ENCODE results near the gene SLIT3.

SLIT3 gene

GRCh38 chr5:168951769-168952168 is 349.2 kb downstream of the SLIT3 start:
- Histone ChIP-seq H3K36me3 (ENCODE audit: insufficient read depth, low read length) (no peaks in the 10 kb centered on the region), H3K27ac (no peak overlapping the region), H3K9ac (ENCODE audit: insufficient read length) (no peak overlapping the region), H3K4me3 (no peak overlapping the region), H3K9me3 (ENCODE audit: low read depth, low read length) (no peaks in the 10 kb centered on the region)
- TF ChIP-seq FOXP2 (optimal IDR thresholded peaks at IDR 0.05; ENCODE audit: control extremely low read depth, extremely low read length, insufficient read depth): no peak
- no peak for TF ChIP-seq EZH2 (IDR thresholded peaks at IDR 0.05)
- TF ChIP-seq POLR2AphosphoS5 (IDR thresholded peaks at IDR 0.05; ENCODE audit: borderline replicate concordance, low read depth, low read length): no peak
- no peak for DNase-seq (ENCODE audit: low read depth, low spot score)

GRCh38 chr5:168951356-168951755 is 349.6 kb downstream of the SLIT3 start:
- DNase-seq (ENCODE audit: low read depth, low spot score): no peak
- H3K27ac ChIP-seq: no peak overlapping the region
- H3K4me3 ChIP-seq: no peak overlapping the region
- no peaks in the 10 kb centered on the region for H3K9me3 ChIP-seq (ENCODE audit: low read depth, low read length)
- no peak overlapping the region for H3K9ac ChIP-seq (ENCODE audit: insufficient read length)
- H3K36me3 ChIP-seq (ENCODE audit: insufficient read depth, low read length): no peaks in the 10 kb centered on the region
- TF ChIP-seq EZH2 (IDR thresholded peaks at IDR 0.05) (no peak), POLR2AphosphoS5 (IDR thresholded peaks at IDR 0.05; ENCODE audit: borderline replicate concordance, low read depth, low read length) (no peak), FOXP2 (optimal IDR thresholded peaks at IDR 0.05; ENCODE audit: control extremely low read depth, extremely low read length, insufficient read depth) (no peak)

GRCh38 chr5:168950241-168950951 is 350.5 kb downstream of the SLIT3 start:
- H3K27ac ChIP-seq: no peak overlapping the region
- no peak overlapping the region for H3K9ac ChIP-seq (ENCODE audit: insufficient read length)
- DNase-seq (ENCODE audit: low read depth, low spot score): no peak
- TF ChIP-seq EZH2 (IDR thresholded peaks at IDR 0.05): no peak
- no peaks in the 10 kb centered on the region for H3K36me3 ChIP-seq (ENCODE audit: insufficient read depth, low read length)
- H3K9me3 ChIP-seq (ENCODE audit: low read depth, low read length): no peaks in the 10 kb centered on the region
- no peak overlapping the region for H3K4me3 ChIP-seq

- H3K36me3 ChIP-seq (ENCODE audit: insufficient read depth, low read length): no peaks in the 10 kb centered on the region
- H3K4me3 ChIP-seq: no peak overlapping the region
- TF ChIP-seq POLR2AphosphoS5 (IDR thresholded peaks at IDR 0.05; ENCODE audit: borderline replicate concordance, low read depth, low read length) (no peak), EZH2 (IDR thresholded peaks at IDR 0.05) (no peak), FOXP2 (optimal IDR thresholded peaks at IDR 0.05; ENCODE audit: control extremely low read depth, extremely low read length, insufficient read depth) (no peak)
- no peak overlapping the region for H3K27ac ChIP-seq
- H3K9ac ChIP-seq (ENCODE audit: insufficient read length): no peak overlapping the region
- no peak for DNase-seq (ENCODE audit: low read depth, low spot score)
- no peaks in the 10 kb centered on the region for H3K9me3 ChIP-seq (ENCODE audit: low read depth, low read length)
These were observed 352.2 kb downstream of the SLIT3 start for GRCh38 chr5:168948746-168949145.

DNA sequence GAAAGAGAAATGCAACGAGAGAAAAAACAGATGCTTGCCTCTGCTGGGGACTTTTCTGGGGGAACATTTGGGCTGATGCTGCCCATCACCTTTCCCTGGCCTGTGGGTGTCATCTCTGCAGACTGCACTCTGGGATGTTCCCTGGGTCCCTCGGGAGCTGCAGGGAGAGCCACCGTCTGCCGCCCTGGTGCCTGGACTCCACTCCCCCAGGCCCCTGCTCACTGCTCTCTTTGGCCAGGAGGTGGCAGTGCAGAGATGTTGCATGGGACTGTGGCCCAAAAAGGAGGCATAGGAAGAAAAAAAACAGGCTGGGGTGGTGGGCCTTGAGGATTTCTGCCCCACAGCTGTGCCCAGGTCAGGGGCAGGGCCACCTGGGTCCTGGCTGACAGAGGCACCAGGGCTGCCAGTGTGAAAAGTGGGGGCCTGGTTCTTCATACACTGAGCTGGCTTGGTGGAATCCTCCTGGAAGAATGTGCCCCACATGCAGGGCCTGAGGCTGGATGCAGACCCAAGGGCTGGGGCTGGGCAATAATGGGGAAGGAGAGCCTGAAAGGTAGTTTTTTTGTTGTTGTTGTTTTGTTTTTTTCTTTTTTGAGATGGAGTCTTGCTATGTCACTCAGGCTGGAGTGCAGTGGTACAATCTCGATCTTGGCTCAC is 353.6 kb downstream of the SLIT3 start:
- Histone ChIP-seq H3K9me3 (ENCODE audit: low read depth, low read length) (no peaks in the 10 kb centered on the region), H3K36me3 (ENCODE audit: insufficient read depth, low read length) (no peaks in the 10 kb centered on the region), H3K27ac (no peak overlapping the region), H3K4me3 (no peak overlapping the region), H3K9ac (ENCODE audit: insufficient read length) (no peak overlapping the region)
- DNase-seq (ENCODE audit: low read depth, low spot score): no peak
- TF ChIP-seq POLR2AphosphoS5 (IDR thresholded peaks at IDR 0.05; ENCODE audit: borderline replicate concordance, low read depth, low read length): no peak
- TF ChIP-seq FOXP2 (optimal IDR thresholded peaks at IDR 0.05; ENCODE audit: control extremely low read depth, extremely low read length, insufficient read depth): no peak
- no peak for TF ChIP-seq EZH2 (IDR thresholded peaks at IDR 0.05)

- DNase-seq (ENCODE audit: low read depth, low spot score): no peak
- no peaks in the 10 kb centered on the region for H3K36me3 ChIP-seq (ENCODE audit: insufficient read depth, low read length)
- H3K9me3 ChIP-seq (ENCODE audit: low read depth, low read length): no peaks in the 10 kb centered on the region
- H3K9ac ChIP-seq (ENCODE audit: insufficient read length): no peak overlapping the region
- H3K4me3 ChIP-seq: no peak overlapping the region
- H3K27ac ChIP-seq: no peak overlapping the region
- TF ChIP-seq FOXP2 (optimal IDR thresholded peaks at IDR 0.05; ENCODE audit: control extremely low read depth, extremely low read length, insufficient read depth) (no peak), POLR2AphosphoS5 (IDR thresholded peaks at IDR 0.05; ENCODE audit: borderline replicate concordance, low read depth, low read length) (no peak), EZH2 (IDR thresholded peaks at IDR 0.05) (no peak)
These were observed 354.6 kb downstream of the SLIT3 start for GRCh38 chr5:168946363-168946762.

DNA sequence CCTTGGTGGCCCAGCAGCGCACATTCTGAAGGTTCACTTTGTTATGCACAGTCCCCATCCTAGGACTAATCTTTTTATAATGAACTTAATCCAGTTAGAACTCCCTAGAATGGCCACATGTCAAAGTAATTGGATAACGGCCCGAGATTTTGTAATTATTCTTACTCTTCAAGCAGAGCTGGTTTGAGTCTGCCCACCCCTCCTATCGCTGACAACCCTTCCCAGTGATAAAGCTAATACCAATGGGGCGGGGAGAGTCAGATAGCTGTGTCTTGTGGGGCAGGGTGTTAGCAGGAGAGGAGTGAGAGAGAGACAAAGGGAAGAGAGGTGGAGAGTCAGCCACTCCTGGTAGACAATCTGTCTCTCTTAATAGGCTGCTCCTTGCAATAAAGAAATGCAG is 356.9 kb downstream of the SLIT3 start:
- H3K27ac ChIP-seq: no peak overlapping the region
- H3K4me3 ChIP-seq: no peak overlapping the region
- DNase-seq (ENCODE audit: low read depth, low spot score): no peak
- H3K9me3 ChIP-seq (ENCODE audit: low read depth, low read length): no peaks in the 10 kb centered on the region
- H3K36me3 ChIP-seq (ENCODE audit: insufficient read depth, low read length): no peaks in the 10 kb centered on the region
- no peak overlapping the region for H3K9ac ChIP-seq (ENCODE audit: insufficient read length)
- TF ChIP-seq EZH2 (IDR thresholded peaks at IDR 0.05) (no peak), FOXP2 (optimal IDR thresholded peaks at IDR 0.05; ENCODE audit: control extremely low read depth, extremely low read length, insufficient read depth) (no peak), POLR2AphosphoS5 (IDR thresholded peaks at IDR 0.05; ENCODE audit: borderline replicate concordance, low read depth, low read length) (no peak)

DNA sequence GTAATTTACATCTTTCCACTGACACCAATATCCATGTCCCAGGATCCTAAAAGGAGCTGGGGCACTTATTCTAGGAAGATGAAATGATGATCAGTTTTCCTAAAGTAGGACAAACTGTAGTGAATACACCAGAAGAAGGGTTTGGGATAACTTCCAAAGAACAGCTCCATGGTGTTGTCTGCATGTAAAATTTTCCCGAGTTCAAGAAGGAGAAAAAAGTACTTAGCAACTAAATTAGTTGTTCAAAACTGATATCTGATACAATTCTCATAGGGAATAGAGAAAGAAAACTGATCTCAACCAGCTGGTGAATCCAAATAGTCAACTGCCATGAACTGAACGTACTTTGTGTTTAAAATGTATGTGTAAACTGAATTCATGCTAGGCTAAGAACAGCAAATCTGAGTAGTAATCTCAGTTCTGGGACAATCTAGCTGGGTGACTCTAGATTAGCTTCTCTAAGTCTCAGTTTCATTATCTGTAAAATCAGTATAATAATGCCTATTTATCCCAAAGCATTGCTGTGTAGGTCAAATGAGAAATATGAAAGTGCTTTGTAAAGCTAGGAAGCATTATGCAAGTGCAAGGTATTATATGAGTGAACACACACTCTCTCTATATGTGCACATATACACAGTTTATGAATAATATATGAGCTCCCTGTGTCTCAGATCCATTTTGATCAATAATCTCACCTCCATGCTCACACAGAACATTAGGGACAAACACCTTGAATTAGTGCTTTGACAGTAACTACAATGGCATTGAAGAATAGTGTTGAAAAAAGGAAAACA is 357.7 kb downstream of the SLIT3 start:
- Histone ChIP-seq H3K9ac (ENCODE audit: insufficient read length) (no peak overlapping the region), H3K27ac (no peak overlapping the region), H3K4me3 (no peak overlapping the region), H3K9me3 (ENCODE audit: low read depth, low read length) (no peaks in the 10 kb centered on the region), H3K36me3 (ENCODE audit: insufficient read depth, low read length) (no peaks in the 10 kb centered on the region)
- TF ChIP-seq EZH2 (IDR thresholded peaks at IDR 0.05) (no peak), FOXP2 (optimal IDR thresholded peaks at IDR 0.05; ENCODE audit: control extremely low read depth, extremely low read length, insufficient read depth) (no peak), POLR2AphosphoS5 (IDR thresholded peaks at IDR 0.05; ENCODE audit: borderline replicate concordance, low read depth, low read length) (no peak)
- no peak for DNase-seq (ENCODE audit: low read depth, low spot score)

Measured in SK-N-MC (cell line).